ENCODE measurements around the gene NID2. TPM values are rescaled to one million over a fixed set of nuclear protein-coding genes. Genes with fewer than 3 reads are reported as not detected.

NID2 gene
- total and polyA plus RNA-seq, 2 donors (not counting 1 experiment from before 2014, with no cell fraction given), result 181 to 2,513 TPM

DNA sequence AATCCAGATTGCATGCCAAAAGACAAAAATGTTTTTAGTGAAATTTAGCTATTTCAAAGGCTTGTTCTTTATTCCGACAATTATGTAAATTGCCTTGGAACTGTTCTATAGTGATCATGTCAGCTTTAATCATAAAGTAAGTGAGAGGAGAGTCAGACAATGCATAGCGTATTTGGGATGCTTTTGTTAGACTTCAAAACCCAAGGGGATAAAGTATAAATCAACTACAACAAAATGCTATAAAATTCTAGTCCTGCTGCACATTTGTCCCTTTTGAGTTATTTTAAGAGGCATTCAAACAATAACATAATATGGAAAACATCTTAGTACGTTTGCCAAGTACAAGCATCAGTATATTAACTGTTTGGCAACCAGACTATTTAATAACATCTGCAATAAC, 68.2 kb downstream of the NID2 start:
- no peaks in the 10 kb centered on the region for H3K27me3 ChIP-seq (ENCODE audit: control insufficient read depth, insufficient read depth, low read length)
- H3K27ac ChIP-seq (ENCODE audit: insufficient read depth, low read length), result no peak overlapping the region
- no peaks in the 10 kb centered on the region for H3K9me3 ChIP-seq (ENCODE audit: control insufficient read depth, insufficient read depth, low read depth, low read length)
- no peak overlapping the region for H3K4me3 ChIP-seq (replicated peaks in 1 of 4; ENCODE audit: control extremely low read depth in 1 of 4, insufficient read depth in 1 of 4, low read depth in 3 of 4, low read length in 4 of 4)
- TF ChIP-seq, protein P1, sequence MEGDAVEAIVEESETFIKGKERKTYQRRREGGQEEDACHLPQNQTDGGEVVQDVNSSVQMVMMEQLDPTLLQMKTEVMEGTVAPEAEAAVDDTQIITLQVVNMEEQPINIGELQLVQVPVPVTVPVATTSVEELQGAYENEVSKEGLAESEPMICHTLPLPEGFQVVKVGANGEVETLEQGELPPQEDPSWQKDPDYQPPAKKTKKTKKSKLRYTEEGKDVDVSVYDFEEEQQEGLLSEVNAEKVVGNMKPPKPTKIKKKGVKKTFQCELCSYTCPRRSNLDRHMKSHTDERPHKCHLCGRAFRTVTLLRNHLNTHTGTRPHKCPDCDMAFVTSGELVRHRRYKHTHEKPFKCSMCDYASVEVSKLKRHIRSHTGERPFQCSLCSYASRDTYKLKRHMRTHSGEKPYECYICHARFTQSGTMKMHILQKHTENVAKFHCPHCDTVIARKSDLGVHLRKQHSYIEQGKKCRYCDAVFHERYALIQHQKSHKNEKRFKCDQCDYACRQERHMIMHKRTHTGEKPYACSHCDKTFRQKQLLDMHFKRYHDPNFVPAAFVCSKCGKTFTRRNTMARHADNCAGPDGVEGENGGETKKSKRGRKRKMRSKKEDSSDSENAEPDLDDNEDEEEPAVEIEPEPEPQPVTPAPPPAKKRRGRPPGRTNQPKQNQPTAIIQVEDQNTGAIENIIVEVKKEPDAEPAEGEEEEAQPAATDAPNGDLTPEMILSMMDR (conservative IDR thresholded peaks at IDR 0.05 in 1 of 2, IDR thresholded peaks at IDR 0.05 in 1 of 2; ENCODE audit: low read depth in 1 of 2, low read length in 2 of 2), result no peak
- no peak for TF ChIP-seq EZH2 (IDR thresholded peaks at IDR 0.05; ENCODE audit: low read length, missing control alignments)
- no peak overlapping the region for H3K4me2 ChIP-seq (ENCODE audit: extremely low read depth, insufficient read depth, low read length)
- no peak overlapping the region for H3K9ac ChIP-seq (ENCODE audit: insufficient read depth, low read length)
- no peak for DNase-seq (ENCODE audit: low read depth in 2 of 2)
- no peaks in the 10 kb centered on the region for H4K20me1 ChIP-seq (ENCODE audit: control insufficient read depth, extremely low read depth, insufficient read depth, low read length)
- peaks cover 26% of the 10 kb centered on the region for H3K36me3 ChIP-seq (ENCODE audit: control insufficient read depth, insufficient read depth, low read length)
- H2AFZ ChIP-seq (ENCODE audit: low read length), result no peak overlapping the region
- peaks cover 13% of the 10 kb centered on the region for H3K4me1 ChIP-seq (ENCODE audit: control insufficient read depth, extremely low read depth, insufficient read depth, low read length)
- peaks cover 4% of the 10 kb centered on the region for H3K79me2 ChIP-seq (ENCODE audit: control insufficient read depth, insufficient read depth, low read length)

DNA sequence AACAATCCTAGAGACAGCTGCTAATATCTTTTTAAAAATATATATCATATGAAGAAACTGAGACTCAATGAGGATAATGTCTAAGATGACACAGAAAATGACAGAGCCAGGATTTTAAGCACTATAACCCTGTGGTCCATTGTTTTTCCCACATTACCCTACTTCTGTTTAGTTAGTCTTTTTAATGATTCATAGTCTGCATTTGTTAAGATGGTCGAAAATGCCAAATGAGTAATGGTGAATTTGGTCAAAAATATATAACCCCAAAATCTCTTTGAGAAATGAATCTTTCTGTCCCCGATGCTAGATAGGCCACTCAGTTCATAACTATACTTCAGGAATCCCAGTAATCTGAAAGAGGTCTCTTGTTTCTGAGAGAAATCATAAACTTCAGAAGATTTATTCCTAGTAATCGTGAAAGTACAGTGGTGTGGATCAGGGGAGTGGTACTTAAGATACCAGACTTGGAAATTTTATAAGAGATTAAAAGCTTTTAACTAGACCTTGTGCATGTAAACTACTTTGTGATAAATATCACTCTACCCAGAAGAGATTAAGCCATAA, 68.8 kb downstream of the NID2 start:
- no peak overlapping the region for H3K9ac ChIP-seq (ENCODE audit: insufficient read depth, low read length)
- TF ChIP-seq, protein P1 (conservative IDR thresholded peaks at IDR 0.05 in 1 of 2, IDR thresholded peaks at IDR 0.05 in 1 of 2; ENCODE audit: low read depth in 1 of 2, low read length in 2 of 2), result no peak
- TF ChIP-seq EZH2 (IDR thresholded peaks at IDR 0.05; ENCODE audit: low read length, missing control alignments), result no peak
- no peak overlapping the region for H3K27ac ChIP-seq (ENCODE audit: insufficient read depth, low read length)
- no peak overlapping the region for H3K4me3 ChIP-seq (replicated peaks in 1 of 4; ENCODE audit: control extremely low read depth in 1 of 4, insufficient read depth in 1 of 4, low read depth in 3 of 4, low read length in 4 of 4)
- H3K9me3 ChIP-seq (ENCODE audit: control insufficient read depth, insufficient read depth, low read depth, low read length), result no peaks in the 10 kb centered on the region
- no peak overlapping the region for H2AFZ ChIP-seq (ENCODE audit: low read length)
- no peaks in the 10 kb centered on the region for H3K27me3 ChIP-seq (ENCODE audit: control insufficient read depth, insufficient read depth, low read length)
- peaks cover 5% of the 10 kb centered on the region for H3K79me2 ChIP-seq (ENCODE audit: control insufficient read depth, insufficient read depth, low read length)
- H4K20me1 ChIP-seq (ENCODE audit: control insufficient read depth, extremely low read depth, insufficient read depth, low read length), result no peaks in the 10 kb centered on the region
- DNase-seq (ENCODE audit: low read depth in 2 of 2), result peak in 1 of 2 donors; percentile 46
- H3K36me3 ChIP-seq (ENCODE audit: control insufficient read depth, insufficient read depth, low read length), result peaks cover 20% of the 10 kb centered on the region
- no peak overlapping the region for H3K4me2 ChIP-seq (ENCODE audit: extremely low read depth, insufficient read depth, low read length)
- H3K4me1 ChIP-seq (ENCODE audit: control insufficient read depth, extremely low read depth, insufficient read depth, low read length), result peaks cover 13% of the 10 kb centered on the region

DNA sequence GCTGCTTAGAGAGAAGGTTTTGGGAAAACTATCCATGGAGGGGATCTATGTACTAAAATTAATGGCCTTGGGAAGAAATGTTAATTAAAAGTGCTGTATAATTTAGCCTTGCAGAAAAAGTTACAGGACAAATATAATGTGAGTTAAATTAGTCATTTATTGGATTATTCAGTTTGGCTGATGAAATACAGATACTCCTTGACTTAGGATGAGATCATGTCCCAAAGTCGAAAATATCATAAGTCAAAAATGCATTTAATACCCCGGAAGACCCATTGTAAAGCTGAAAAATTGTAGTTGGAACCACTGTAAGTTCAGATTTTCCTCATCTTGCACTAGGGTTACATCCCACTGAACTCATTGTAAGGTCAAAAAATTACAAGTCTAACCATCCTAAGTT, 69.8 kb downstream of the NID2 start:
- H3K4me2 ChIP-seq (ENCODE audit: extremely low read depth, insufficient read depth, low read length), result no peak overlapping the region

More for the DNA sequence above, 69.8 kb downstream of the NID2 start:
- H3K36me3 ChIP-seq (ENCODE audit: control insufficient read depth, insufficient read depth, low read length), result peaks cover 12% of the 10 kb centered on the region
- H3K27ac ChIP-seq (ENCODE audit: insufficient read depth, low read length), result no peak overlapping the region
- no peak overlapping the region for H3K4me3 ChIP-seq (replicated peaks in 1 of 4; ENCODE audit: control extremely low read depth in 1 of 4, insufficient read depth in 1 of 4, low read depth in 3 of 4, low read length in 4 of 4)
- TF ChIP-seq EZH2 (IDR thresholded peaks at IDR 0.05; ENCODE audit: low read length, missing control alignments), result no peak
- TF ChIP-seq, protein P1 (conservative IDR thresholded peaks at IDR 0.05 in 1 of 2, IDR thresholded peaks at IDR 0.05 in 1 of 2; ENCODE audit: low read depth in 1 of 2, low read length in 2 of 2), result no peak
- peaks cover 13% of the 10 kb centered on the region for H3K4me1 ChIP-seq (ENCODE audit: control insufficient read depth, extremely low read depth, insufficient read depth, low read length)
- no peak overlapping the region for H3K9ac ChIP-seq (ENCODE audit: insufficient read depth, low read length)
- H2AFZ ChIP-seq (ENCODE audit: low read length), result no peak overlapping the region
- peak; percentile 6 to 64 for DNase-seq (ENCODE audit: low read depth in 2 of 2)
- no peaks in the 10 kb centered on the region for H3K9me3 ChIP-seq (ENCODE audit: control insufficient read depth, insufficient read depth, low read depth, low read length)
- no peaks in the 10 kb centered on the region for H4K20me1 ChIP-seq (ENCODE audit: control insufficient read depth, extremely low read depth, insufficient read depth, low read length)
- peaks cover 5% of the 10 kb centered on the region for H3K79me2 ChIP-seq (ENCODE audit: control insufficient read depth, insufficient read depth, low read length)
- no peaks in the 10 kb centered on the region for H3K27me3 ChIP-seq (ENCODE audit: control insufficient read depth, insufficient read depth, low read length)
